GM12878 (cell line): Measurements from ENCODE around the gene GRAMD2B. TPM values are rescaled to one million over a fixed set of nuclear protein-coding genes. Genes with fewer than 3 reads are reported as not detected.

Experiments
- ATAC-seq: fragments of 200-7000 bp; cut with Tn5 transposase; 3 replicates; pipeline ENCODE4 v1.9.1; 2020; ENCODE audit warnings: mild to moderate bottlenecking, moderate library complexity
- BruUV-seq: library from RNA; stranded (reverse); fragments of 400-500 nt; replicated peaks from 2 replicates; lab custom pipeline; 2021; lab: Mats Ljungman, UMichigan
- CTCF ChIA-PET: fragments of 300-600 bp; sonication (Branson Sonifier 250); formaldehyde crosslinking; extraction: SDS; loops from one replicate; lab custom pipeline; 2021; ENCODE audit warnings: inconsistent platforms; lab: Yijun Ruan, JAX
- POLR2A ChIA-PET: fragments of 350-600 bp; formaldehyde crosslinking; extraction: SDS; loops from one replicate; lab custom pipeline; 2021; ENCODE audit warnings: inconsistent platforms; lab: Charles Lee
- RAD21 ChIA-PET: fragments of 300-600 bp; sonication (Branson Sonifier 250); formaldehyde crosslinking; loops from one replicate; lab custom pipeline; 2023; ENCODE audit warnings: antibody characterized with exemption; ENCODE audit not compliant: unreplicated experiment; lab: Charles Lee
- SMC1A ChIA-PET: fragments of 300-600 bp; sonication (Branson Sonifier 250); formaldehyde crosslinking; loops from one replicate; lab custom pipeline; 2023; ENCODE audit not compliant: unreplicated experiment, uncharacterized antibody; lab: Charles Lee
- DNase-seq: peaks from one replicate; pipeline ENCODE4 v3.0.0-alpha.2; 2011; ENCODE audit warnings: low read depth, low spot score
- FAIRE-seq: peaks from 3 replicates; lab custom pipeline; 2011; peaks lifted over from hg19 to GRCh38; lab: Jason Lieb, UNC
- H2AFZ ChIP-seq: 2 replicates; pipeline ENCODE4 v1.6.0; 2011; ENCODE audit warnings: low read depth, low read length, control low read depth; ENCODE audit not compliant: control insufficient read depth
- H3K27ac ChIP-seq: 2 replicates; pipeline ENCODE4 v1.5.1; 2011; ENCODE audit warnings: control low read depth; ENCODE audit not compliant: control insufficient read depth, insufficient read depth
- H3K27me3 ChIP-seq, 2 experiments: replicated peaks in 1 of 2; 2 replicates each; pipeline versions ENCODE4 v1.6.0 to v1.6.1; 2011; ENCODE audit warnings: low read length in 1 of 2; ENCODE audit not compliant: control insufficient read depth in 2 of 2, insufficient read depth in 2 of 2
- H3K36me3 ChIP-seq, 2 experiments: 2 replicates each; pipeline ENCODE4 v1.5.1; 2011; ENCODE audit warnings: low read length in 1 of 2; ENCODE audit not compliant: control insufficient read depth in 2 of 2, insufficient read depth in 2 of 2
- H3K4me1 ChIP-seq: 2 replicates; pipeline ENCODE4 v1.6.1; 2011; ENCODE audit warnings: mild to moderate bottlenecking, low read length, moderate library complexity, mixed read lengths; ENCODE audit not compliant: control insufficient read depth, insufficient read depth
- H3K4me2 ChIP-seq: 2 replicates; pipeline ENCODE4 v1.6.0; 2011; ENCODE audit warnings: control low read depth; ENCODE audit not compliant: control insufficient read depth, insufficient read depth
- H3K4me3 ChIP-seq: fragments of 200-600 bp; sonication (generic); 2 replicates; pipeline ENCODE4 v1.5.1; 2016
- H3K79me2 ChIP-seq: 2 replicates; pipeline ENCODE4 v1.6.0; 2011; ENCODE audit warnings: low read length; ENCODE audit not compliant: control insufficient read depth, insufficient read depth
- H3K9ac ChIP-seq: 2 replicates; pipeline ENCODE4 v1.8.0; 2011; ENCODE audit warnings: low read length, control low read depth, mixed read lengths; ENCODE audit not compliant: control insufficient read depth, insufficient read depth
- H3K9me3 ChIP-seq: replicated peaks from 3 replicates; pipeline ENCODE4 v1.5.1; 2011; ENCODE audit warnings: mild to moderate bottlenecking, low read length; ENCODE audit not compliant: control insufficient read depth, insufficient read depth
- H4K20me1 ChIP-seq: 2 replicates; pipeline ENCODE4 v1.6.0; 2011; ENCODE audit not compliant: control insufficient read depth, insufficient read depth
- ATF7 ChIP-seq: fragments of 450-650 bp; IDR thresholded peaks from 2 replicates; pipeline ENCODE4 v1.6.1; 2016; ENCODE audit warnings: low read depth, mild to moderate bottlenecking
- HSF1 ChIP-seq: fragments of 150-350 bp; IDR thresholded peaks from 2 replicates; pipeline ENCODE4 v1.6.1; 2014; ENCODE audit warnings: mild to moderate bottlenecking, low read depth, low read length
- NKRF ChIP-seq: fragments of 450-650 bp; conservative IDR thresholded peaks from 2 replicates; pipeline ENCODE4 v1.6.1; 2017; ENCODE audit warnings: mild to moderate bottlenecking, moderate library complexity
- SMAD1 ChIP-seq: fragments of 450-650 bp; IDR thresholded peaks from 2 replicates; pipeline ENCODE4 v1.6.1; 2018; ENCODE audit warnings: mild to moderate bottlenecking, low read depth; ENCODE audit not compliant: partially characterized antibody
- TCF3 ChIP-seq: IDR thresholded peaks from 2 replicates; pipeline ENCODE4 v1.6.1; 2012; ENCODE audit warnings: low read depth, mild to moderate bottlenecking, low read length, borderline replicate concordance; ENCODE audit not compliant: insufficient read depth
- USF2 ChIP-seq: IDR thresholded peaks from 2 replicates; pipeline ENCODE4 v1.6.1; 2011; ENCODE audit warnings: low read depth, low read length, improper control_type of control experiment, borderline replicate concordance
- ZNF217 ChIP-seq: fragments of 450-650 bp; IDR thresholded peaks from 2 replicates; pipeline ENCODE4 v1.6.1; 2017; ENCODE audit warnings: antibody characterized with exemption, mild to moderate bottlenecking
- ZNF592 ChIP-seq: fragments of 450-650 bp; IDR thresholded peaks from 2 replicates; pipeline ENCODE4 v1.6.1; 2017; ENCODE audit warnings: mild to moderate bottlenecking, moderate library complexity
- WGBS: methylation state at CpG from one replicate; pipeline ENCODE4 v1.1.6; 2016; ENCODE audit warnings: low lambda C conversion rate; ENCODE audit not compliant: insufficient replicate concordance, insufficient coverage; ENCODE audit errors: missing lambda C conversion rate; 5-methylcytosine and 5-hydroxymethylcytosine counted together
- in situ Hi-C: fragments of 300-500 bp; cut with MboI; formaldehyde crosslinking; loops from 9 replicates; pipeline ENCODE4 v1.14.3; 2018; ENCODE audit warnings: mixed read lengths
- intact Hi-C: fragments of 100-400 bp; cut with micrococcal nuclease; formaldehyde crosslinking; loops from one replicate; pipeline ENCODE4 v1.14.2; 2022; ENCODE audit not compliant: unreplicated experiment
- polyA plus RNA-seq, 11 experiments: library from polyadenylated mRNA; depleted of rRNA in 4 of 11; unstranded in 6 of 11; stranded (reverse) in 5 of 11; fragments of >200 nt; fragmentation: Nextera tagmentation in 4 of 11; fragmentation: Illumina TruSeq in 1 of 11; extraction: Ambion mirVana in 4 of 11; extraction: Trizol in 1 of 11; gene quantifications; 1 replicate in 1 of 11; 2 replicates in 10 of 11; pipeline versions ENCODE4 v1.2.1 to v1.2.3, GENCODE V29; 2011 to 2016; ENCODE audit warnings: inconsistent platforms in 2 of 11, missing spikeins in 2 of 11, low read depth in 1 of 11
- total RNA-seq, 4 experiments: library from RNA; depleted of rRNA in 3 of 4; stranded (reverse); fragments of >200 nt in 3 of 4; fragmentation: Illumina TruSeq in 1 of 4; extraction: Trizol in 1 of 4; gene quantifications; 2 replicates each; pipeline versions ENCODE4 v1.2.1 to v1.2.3, GENCODE V29; 2013 to 2021

The GRAMD2B gene
- total and polyA plus RNA-seq, 10 of the 15 experiments (the other 5 are each of a cell fraction or from before 2014, with no cell fraction given), result 1.9 to 21.5 (median 8.4) TPM

- FAIRE-seq (no peak), ATAC-seq (no peak), DNase-seq (no peak)
- no peaks in the 10 kb centered on the region for H3K36me3 ChIP-seq
- no peaks in the 10 kb centered on the region for H3K27me3 ChIP-seq
- no peaks in the 10 kb centered on the region for H3K79me2 ChIP-seq
- 45% methylated on average over 1 of the region's 1 CpG for WGBS
- SMC1A ChIA-PET, result no interaction called here
- no peaks in the 10 kb centered on the region for H3K4me1 ChIP-seq
- no peak overlapping the region for H3K4me3 ChIP-seq
- H3K9me3 ChIP-seq, result no peaks in the 10 kb centered on the region; the same call in 1 of the 3 replicates
- CTCF ChIA-PET, result interaction anchor here (0.7 to 1.2 kb wide), 2 partner anchors 15 to 131 kb away, joined by 3 read pairs; no protein-coding TSS in a partner anchor
- BruUV-seq, result no TSS peak
- POLR2A ChIA-PET, result no interaction called here
- H3K27ac ChIP-seq, result no peak overlapping the region
- H4K20me1 ChIP-seq, result no peaks in the 10 kb centered on the region
- no peak overlapping the region for H3K4me2 ChIP-seq
- no peak overlapping the region for H3K9ac ChIP-seq
- intact Hi-C loops (no loop called here), in situ Hi-C loops (no loop called here)
- RAD21 ChIA-PET, result no interaction called here
- no peak overlapping the region for H2AFZ ChIP-seq
- no peak for TF ChIP-seq SMAD1
- TF ChIP-seq USF2, result no peak
- TF ChIP-seq ATF7, result no peak
- TF ChIP-seq TCF3, result no peak
- no peak for TF ChIP-seq NKRF
- TF ChIP-seq ZNF592, result no peak
- TF ChIP-seq ZNF217, result no peak
- TF ChIP-seq HSF1, result no peak
Measured at GRCh38 chr5:126414874-126415502, 8.2 kb upstream of the GRAMD2B start.
